Naive thymus-derived CD8-positive, alpha-beta T cell (primary cell): ENCODE results near the gene TMEM202. TPM values are rescaled to one million over a fixed set of nuclear protein-coding genes. Genes with fewer than 3 reads are reported as not detected.
"Not testable (repeated sequence)": the region's sequence is repeated elsewhere in the genome, so short reads cannot be mapped to it uniquely, and the experiment has no call there.

Experiments used
- ATAC-seq, 2 donors: fragments of 150-1000 bp; cut with Tn5 transposase in 1 of 2; sonication (Bioruptor Pico), chemical (Tn5 transposase) in 1 of 2; 1 replicate in 1 of 2; 2 replicates in 1 of 2; pipeline ENCODE4 v1.10.0; 2021; ENCODE audit warnings: mild to moderate bottlenecking in 2 of 2, moderate library complexity in 2 of 2
- POLR2A ChIA-PET: fragments of 350-600 bp; sonication (Branson Sonifier 250); formaldehyde crosslinking; loops from one replicate; lab custom pipeline; 2021; ENCODE audit warnings: antibody characterized with exemption; lab: Charles Lee
- DNase-seq, 10 donors: peaks; one replicate each; pipeline versions ENCODE4 v3.0.0 to v3.0.0-alpha.2; 2020 to 2022
- H3K27ac Mint-ChIP-seq, 10 donors: one replicate each; pipeline ENCODE4 v1.8.0; 2020 to 2022; ENCODE audit warnings: mild to moderate bottlenecking in 10 of 10, mixed read lengths in 10 of 10, moderate library complexity in 4 of 10, inconsistent platforms in 1 of 10
- H3K27me3 Mint-ChIP-seq, 5 donors: one replicate each; pipeline ENCODE4 v1.8.0; 2021 to 2022; ENCODE audit warnings: mixed read lengths in 5 of 5
- H3K36me3 Mint-ChIP-seq, 3 donors: one replicate each; pipeline ENCODE4 v1.8.0; 2020 to 2022; ENCODE audit warnings: mixed read lengths in 3 of 3, mild to moderate bottlenecking in 2 of 3, inconsistent platforms in 1 of 3
- H3K4me1 Mint-ChIP-seq, 4 donors: one replicate each; pipeline ENCODE4 v1.8.0; 2021 to 2022; ENCODE audit warnings: mixed read lengths in 4 of 4
- H3K4me3 Mint-ChIP-seq, 10 donors: one replicate each; pipeline ENCODE4 v1.8.0; 2020 to 2022; ENCODE audit warnings: mild to moderate bottlenecking in 10 of 10, mixed read lengths in 10 of 10, moderate library complexity in 6 of 10, inconsistent platforms in 1 of 10
- H3K9me3 Mint-ChIP-seq, 9 donors: one replicate each; pipeline ENCODE4 v1.8.0; 2020 to 2022; ENCODE audit warnings: mixed read lengths in 9 of 9, mild to moderate bottlenecking in 3 of 9, inconsistent platforms in 1 of 9, moderate library complexity in 1 of 9
- polyA plus RNA-seq, 3 donors: library from polyadenylated mRNA; unstranded; fragments of 300-500 nt; fragmentation: Illumina TruSeq; gene quantifications; one replicate each; pipeline ENCODE4 v1.2.3, GENCODE V29; 2021
- total RNA-seq, 8 experiments: library from RNA in 2 of 8; stranded (reverse) in 2 of 8; gene quantifications; one replicate each; pipeline ENCODE4 v1.2.3 and lab custom pipeline; 2021 to 2026

Gene TMEM202
- total and polyA plus RNA-seq, 5 experiments from 2014 or later: not detected

DNA sequence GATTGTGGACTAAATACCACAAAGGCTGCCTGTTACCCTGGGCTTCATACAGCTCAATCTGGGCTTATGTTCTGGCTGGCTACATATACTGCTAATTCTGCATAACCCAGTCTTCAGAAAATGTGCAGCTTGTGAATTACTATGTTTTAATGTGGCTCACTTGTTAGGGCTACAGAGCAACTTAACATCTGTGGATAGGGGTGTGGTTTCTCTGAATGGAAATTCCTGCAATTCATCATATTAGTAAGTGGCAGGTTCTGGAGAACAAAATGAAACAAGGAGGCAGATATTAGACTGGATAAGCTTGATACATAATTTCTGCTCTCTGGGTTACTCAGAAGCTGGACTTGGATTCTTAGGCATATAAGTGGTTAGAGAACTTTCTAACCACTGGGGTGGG is 6.7 kb downstream of the TMEM202 start:
- Mint-ChIP-seq H3K36me3 (no peaks in the 10 kb centered on the region), H3K4me1 (no peaks in the 10 kb centered on the region), H3K27ac (no peak overlapping the region), H3K4me3 (no peak overlapping the region), H3K27me3 (peaks cover 10 to 70% (median 32%) of the 10 kb centered on the region in 5 donors), H3K9me3 (peaks cover 0 to 3% (median 0%) of the 10 kb centered on the region in 9 donors)
- no peak for ATAC-seq
- POLR2A ChIA-PET: no interaction called here
- no peak for DNase-seq

DNA sequence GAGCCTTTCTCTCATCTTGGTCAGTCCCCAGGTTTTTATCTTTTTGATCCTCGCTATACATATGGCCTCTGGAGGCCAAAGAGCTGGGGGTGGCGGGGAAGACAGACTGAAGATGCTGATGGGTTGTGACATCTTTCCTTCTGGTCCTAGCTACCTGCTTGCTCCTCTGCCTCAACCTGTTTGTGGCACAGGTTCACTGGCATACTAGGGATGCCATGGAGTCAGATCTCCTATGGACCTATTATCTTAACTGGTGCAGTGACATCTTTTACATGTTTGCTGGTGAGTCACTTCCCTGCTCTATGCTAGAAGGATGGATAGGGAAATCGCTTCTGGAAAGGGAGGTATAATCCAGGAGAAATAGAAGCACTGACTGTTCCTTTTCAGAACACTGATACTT is 8.8 kb downstream of the TMEM202 start:
- peaks cover 0 to 11% (median 1%) of the 10 kb centered on the region in 9 donors for H3K9me3 Mint-ChIP-seq
- no peaks in the 10 kb centered on the region for H3K4me1 Mint-ChIP-seq
- DNase-seq (no peak), ATAC-seq (no peak)
- H3K36me3 Mint-ChIP-seq: peaks cover 0 to 7% (median 0%) of the 10 kb centered on the region in 3 donors
- H3K4me3 Mint-ChIP-seq: no peak overlapping the region
- no peak overlapping the region for H3K27ac Mint-ChIP-seq
- H3K27me3 Mint-ChIP-seq: peaks cover 11 to 74% (median 30%) of the 10 kb centered on the region in 5 donors
- POLR2A ChIA-PET: no interaction called here

DNA sequence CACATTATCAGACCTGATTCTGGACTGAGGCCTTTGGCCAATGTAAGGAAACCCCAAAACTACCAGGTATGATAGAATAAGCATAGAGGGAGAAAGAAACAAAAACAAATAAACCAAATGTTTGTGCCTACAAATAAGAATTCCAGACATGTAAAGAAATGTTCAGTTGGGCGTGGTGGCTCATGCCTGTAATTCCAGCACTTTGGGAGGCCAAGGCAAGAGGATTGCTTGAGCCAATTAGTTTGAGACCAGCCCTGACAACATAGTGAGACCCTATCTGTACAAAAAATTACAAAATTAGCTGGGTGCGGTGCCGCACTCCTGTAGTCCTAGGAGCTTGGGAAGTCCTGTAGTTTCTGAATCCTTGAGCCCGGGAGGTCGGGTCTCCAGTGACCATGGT is 13.0 kb downstream of the TMEM202 start:
- Mint-ChIP-seq H3K36me3 (peaks cover 0 to 7% (median 0%) of the 10 kb centered on the region in 3 donors), H3K27me3 (peaks cover 4 to 37% (median 18%) of the 10 kb centered on the region in 5 donors), H3K4me3 (no peak overlapping the region), H3K27ac (no peak overlapping the region), H3K9me3 (peaks cover 0 to 11% (median 1%) of the 10 kb centered on the region in 9 donors), H3K4me1 (no peaks in the 10 kb centered on the region)
- POLR2A ChIA-PET: no interaction called here
- DNase-seq (no peak), ATAC-seq (no peak)

DNA sequence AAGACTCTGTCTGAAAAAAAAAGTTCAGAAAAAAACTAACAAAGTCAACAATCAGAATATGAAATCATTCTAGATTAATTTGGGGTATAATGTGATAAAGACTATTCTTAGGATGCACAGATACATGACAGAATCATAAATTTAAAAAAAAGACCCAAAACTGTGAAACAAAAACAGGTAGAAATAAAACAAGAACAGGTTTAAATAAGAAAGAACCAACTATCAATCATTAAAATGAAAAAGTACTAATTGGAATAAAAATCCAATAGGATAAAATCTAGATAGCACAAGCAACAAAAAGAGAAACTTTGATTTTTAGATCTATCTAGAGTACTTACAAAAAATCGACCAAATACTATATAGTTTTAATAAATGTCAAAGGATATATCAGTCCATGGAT is 13.4 kb downstream of the TMEM202 start:
- H3K27me3 Mint-ChIP-seq: peaks cover 4 to 32% (median 16%) of the 10 kb centered on the region in 5 donors
- H3K27ac Mint-ChIP-seq: no peak overlapping the region
- H3K4me3 Mint-ChIP-seq: no peak overlapping the region
- peaks cover 0 to 11% (median 1%) of the 10 kb centered on the region in 9 donors for H3K9me3 Mint-ChIP-seq
- POLR2A ChIA-PET: no interaction called here
- ATAC-seq (no peak), DNase-seq (no peak)
- peaks cover 0 to 7% (median 0%) of the 10 kb centered on the region in 3 donors for H3K36me3 Mint-ChIP-seq
- no peaks in the 10 kb centered on the region for H3K4me1 Mint-ChIP-seq

GRCh38 chr15:72413337-72413736 is 15.2 kb downstream of the TMEM202 start:
- H3K36me3 Mint-ChIP-seq, H3K27ac Mint-ChIP-seq, POLR2A ChIA-PET, H3K4me3 Mint-ChIP-seq, DNase-seq, H3K4me1 Mint-ChIP-seq, ATAC-seq: not testable (repeated sequence)
- Mint-ChIP-seq H3K27me3 (peaks cover 7 to 17% (median 8%) of the 10 kb centered on the region in 5 donors), H3K9me3 (peaks cover 0 to 11% (median 1%) of the 10 kb centered on the region in 9 donors)

GRCh38 chr15:72415304-72415703 is 17.2 kb downstream of the TMEM202 start:
- POLR2A ChIA-PET: no interaction called here
- H3K36me3 Mint-ChIP-seq: peaks cover 0 to 7% (median 0%) of the 10 kb centered on the region in 3 donors
- ATAC-seq (no peak), DNase-seq (no peak)
- H3K9me3 Mint-ChIP-seq: peaks cover 0 to 11% (median 1%) of the 10 kb centered on the region in 9 donors
- H3K4me3 Mint-ChIP-seq: no peak overlapping the region
- H3K27me3 Mint-ChIP-seq: peaks cover under 1 to 7% (median 2%) of the 10 kb centered on the region in 5 donors
- H3K4me1 Mint-ChIP-seq: no peaks in the 10 kb centered on the region
- no peak overlapping the region for H3K27ac Mint-ChIP-seq

- not testable (repeated sequence) for DNase-seq, H3K4me1 Mint-ChIP-seq, ATAC-seq, H3K4me3 Mint-ChIP-seq, H3K36me3 Mint-ChIP-seq, H3K9me3 Mint-ChIP-seq, H3K27ac Mint-ChIP-seq, H3K27me3 Mint-ChIP-seq
- POLR2A ChIA-PET: interaction anchor here (0.6 kb wide), 2 partner anchors 84 to 179 kb away, joined by 3 to 5 read pairs; no protein-coding TSS in a partner anchor
These were observed 21.7 kb downstream of the TMEM202 start for GRCh38 chr15:72419768-72420167.

GRCh38 chr15:72420576-72420975 is 22.5 kb downstream of the TMEM202 start:
- DNase-seq: no peak
- no peak for ATAC-seq
- POLR2A ChIA-PET: interaction anchor here (0.6 kb wide), 1 partner anchor 178 kb away, joined by 3 read pairs; no protein-coding TSS in a partner anchor
- no peak overlapping the region for H3K4me3 Mint-ChIP-seq
- H3K4me1 Mint-ChIP-seq: peaks cover 0 to 1% (median 0%) of the 10 kb centered on the region in 4 donors
- peaks cover 3 to 11% (median 8%) of the 10 kb centered on the region in 9 donors for H3K9me3 Mint-ChIP-seq
- H3K27ac Mint-ChIP-seq: peak overlapping the region in 1 of 10 donors; percentile 57
- peaks cover 0 to 4% (median 0%) of the 10 kb centered on the region in 5 donors for H3K27me3 Mint-ChIP-seq
- H3K36me3 Mint-ChIP-seq: peaks cover 0 to 9% (median 2%) of the 10 kb centered on the region in 3 donors

GRCh38 chr15:72421484-72421883 is 23.4 kb downstream of the TMEM202 start:
- POLR2A ChIA-PET: no interaction called here
- no peak for ATAC-seq
- peaks cover 4 to 18% (median 13%) of the 10 kb centered on the region in 9 donors for H3K9me3 Mint-ChIP-seq
- H3K36me3 Mint-ChIP-seq: peaks cover 0 to 15% (median 2%) of the 10 kb centered on the region in 3 donors
- H3K27me3 Mint-ChIP-seq: peaks cover 0 to 4% (median 0%) of the 10 kb centered on the region in 5 donors
- no peak for DNase-seq
- H3K4me3 Mint-ChIP-seq: no peak overlapping the region
- H3K27ac Mint-ChIP-seq: no peak overlapping the region
- peaks cover 0 to 1% (median under 1%) of the 10 kb centered on the region in 4 donors for H3K4me1 Mint-ChIP-seq

- H3K36me3 Mint-ChIP-seq: peaks cover 0 to 27% (median 6%) of the 10 kb centered on the region in 3 donors
- no peak overlapping the region for H3K27ac Mint-ChIP-seq
- ATAC-seq: no peak
- POLR2A ChIA-PET: no interaction called here
- DNase-seq: no peak
- peaks cover 8 to 35% (median 24%) of the 10 kb centered on the region in 9 donors for H3K9me3 Mint-ChIP-seq
- H3K4me1 Mint-ChIP-seq: peaks cover 0 to 11% (median under 1%) of the 10 kb centered on the region in 4 donors
- peaks cover 0 to 2% (median 0%) of the 10 kb centered on the region in 5 donors for H3K27me3 Mint-ChIP-seq
- no peak overlapping the region for H3K4me3 Mint-ChIP-seq
These were observed 25.2 kb downstream of the TMEM202 start for GRCh38 chr15:72423256-72423655.

DNA sequence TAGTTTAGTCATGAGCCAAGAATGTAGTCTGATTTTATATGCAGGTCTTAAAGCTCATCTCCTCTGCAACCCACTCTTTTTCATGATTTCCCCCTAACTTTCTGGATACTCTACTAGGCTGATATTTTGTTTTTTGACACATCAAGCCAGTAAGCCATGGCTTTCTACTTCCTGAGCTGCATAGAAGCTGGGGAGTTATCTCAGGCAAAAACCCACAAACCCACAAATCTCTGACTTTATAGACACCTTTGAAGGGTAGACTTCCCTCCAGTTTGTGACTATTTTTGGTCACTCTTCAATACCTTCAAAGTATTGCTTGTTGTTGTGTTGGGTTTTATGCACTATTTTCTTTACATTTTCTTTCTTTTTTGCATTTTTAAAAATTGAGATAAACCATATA is 28.6 kb downstream of the TMEM202 start:
- H3K27ac Mint-ChIP-seq: no peak overlapping the region
- H3K36me3 Mint-ChIP-seq: peaks cover 0 to 27% (median 9%) of the 10 kb centered on the region in 3 donors
- ATAC-seq: no peak
- POLR2A ChIA-PET: no interaction called here
- H3K9me3 Mint-ChIP-seq: peaks cover 8 to 38% (median 24%) of the 10 kb centered on the region in 9 donors
- H3K4me3 Mint-ChIP-seq: no peak overlapping the region
- H3K27me3 Mint-ChIP-seq: peaks cover 0 to 6% (median 0%) of the 10 kb centered on the region in 5 donors
- peaks cover 0 to 11% (median 0%) of the 10 kb centered on the region in 4 donors for H3K4me1 Mint-ChIP-seq
- no peak for DNase-seq

GRCh38 chr15:72437650-72438316 is 39.7 kb downstream of the TMEM202 start:
- Mint-ChIP-seq H3K4me3 (no peak overlapping the region), H3K27me3 (peaks cover 14 to 42% (median 19%) of the 10 kb centered on the region in 5 donors), H3K4me1 (no peaks in the 10 kb centered on the region), H3K27ac (no peak overlapping the region), H3K9me3 (peaks cover 8 to 30% (median 21%) of the 10 kb centered on the region in 9 donors), H3K36me3 (peaks cover 0 to 19% (median 14%) of the 10 kb centered on the region in 3 donors)
- ATAC-seq: no peak
- POLR2A ChIA-PET: no interaction called here
- DNase-seq: no peak

DNA sequence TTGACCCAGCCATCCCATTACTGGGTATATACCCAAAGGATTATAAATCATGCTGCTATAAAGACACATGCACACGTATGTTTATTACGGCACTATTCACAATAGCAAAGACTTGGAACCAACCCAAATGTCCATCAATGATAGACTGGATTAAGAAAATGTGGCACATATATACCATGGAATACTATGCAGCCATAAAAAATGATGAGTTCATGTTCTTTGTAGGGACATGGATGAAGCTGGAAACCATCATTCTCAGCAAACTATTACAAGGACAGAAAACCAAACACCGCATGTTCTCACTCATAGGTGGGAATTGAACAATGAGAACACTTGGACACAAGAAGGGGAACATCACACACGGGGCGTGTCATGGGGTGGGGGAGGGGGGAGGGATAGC is 44.7 kb downstream of the TMEM202 start:
- Mint-ChIP-seq H3K9me3 (peaks cover 0 to 15% (median 6%) of the 10 kb centered on the region in 9 donors), H3K27me3 (peaks cover 4 to 25% (median 13%) of the 10 kb centered on the region in 5 donors)
- H3K4me3 Mint-ChIP-seq, H3K36me3 Mint-ChIP-seq, POLR2A ChIA-PET, H3K4me1 Mint-ChIP-seq, ATAC-seq, DNase-seq, H3K27ac Mint-ChIP-seq: not testable (repeated sequence)
